ENCODE measurements around the gene RHBDL3.

Gene RHBDL3

GRCh38 chr17:32267690-32268205, 2.1 kb downstream of the RHBDL3 start:
- no peak overlapping the region for H3K9ac ChIP-seq (ENCODE audit: low read depth, low read length)
- H3K27me3 ChIP-seq (ENCODE audit: control insufficient read depth, insufficient read depth, low read length): peaks cover 31% of the 10 kb centered on the region
- no peaks in the 10 kb centered on the region for H3K9me3 ChIP-seq (ENCODE audit: control insufficient read depth, insufficient read depth, low read length)
- H3K4me1 ChIP-seq (ENCODE audit: control insufficient read depth, insufficient read depth, low read length): peaks cover 31% of the 10 kb centered on the region
- peak overlapping the region; percentile 63 for H3K4me3 ChIP-seq (ENCODE audit: low read depth, low read length)
- no peaks in the 10 kb centered on the region for H3K36me3 ChIP-seq (ENCODE audit: control insufficient read depth, insufficient read depth, low read length)

- Histone ChIP-seq H3K27me3 (ENCODE audit: control insufficient read depth, insufficient read depth, low read length) (peaks cover 28% of the 10 kb centered on the region), H3K4me1 (ENCODE audit: control insufficient read depth, insufficient read depth, low read length) (peaks cover 29% of the 10 kb centered on the region), H3K9ac (ENCODE audit: low read depth, low read length) (no peak overlapping the region), H3K4me3 (ENCODE audit: low read depth, low read length) (no peak overlapping the region), H3K9me3 (ENCODE audit: control insufficient read depth, insufficient read depth, low read length) (no peaks in the 10 kb centered on the region), H3K36me3 (ENCODE audit: control insufficient read depth, insufficient read depth, low read length) (no peaks in the 10 kb centered on the region)
Observed at GRCh38 chr17:32268734-32269288, 3.2 kb downstream of the RHBDL3 start.

- H3K9ac ChIP-seq (ENCODE audit: low read depth, low read length): no peak overlapping the region
- peaks cover 27% of the 10 kb centered on the region for H3K4me1 ChIP-seq (ENCODE audit: control insufficient read depth, insufficient read depth, low read length)
- no peaks in the 10 kb centered on the region for H3K9me3 ChIP-seq (ENCODE audit: control insufficient read depth, insufficient read depth, low read length)
- no peak overlapping the region for H3K4me3 ChIP-seq (ENCODE audit: low read depth, low read length)
- H3K36me3 ChIP-seq (ENCODE audit: control insufficient read depth, insufficient read depth, low read length): no peaks in the 10 kb centered on the region
- peaks cover 23% of the 10 kb centered on the region for H3K27me3 ChIP-seq (ENCODE audit: control insufficient read depth, insufficient read depth, low read length)
Observed at GRCh38 chr17:32269377-32269776, 3.7 kb downstream of the RHBDL3 start.

DNA sequence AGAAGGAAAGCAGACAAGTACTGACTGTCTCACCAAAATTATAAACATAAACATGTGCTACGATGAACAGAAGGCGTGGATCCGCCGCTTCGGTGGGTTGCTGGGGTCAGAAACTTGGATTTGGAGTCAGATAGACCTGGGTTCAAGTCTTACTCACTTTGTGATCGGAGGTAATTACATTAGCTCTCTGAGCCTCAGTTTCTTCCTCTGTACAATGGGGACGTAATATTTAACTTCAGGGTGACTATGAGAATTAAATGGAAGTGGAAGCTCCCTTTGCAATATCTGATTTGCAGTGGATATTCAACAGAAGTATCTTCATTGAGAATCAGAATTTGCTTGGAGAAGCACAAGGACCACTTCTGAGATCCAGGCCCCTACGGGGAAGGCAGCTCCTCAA, 6.2 kb downstream of the RHBDL3 start:
- Histone ChIP-seq H3K9me3 (ENCODE audit: control insufficient read depth, insufficient read depth, low read length) (no peaks in the 10 kb centered on the region), H3K4me1 (ENCODE audit: control insufficient read depth, insufficient read depth, low read length) (peaks cover 36% of the 10 kb centered on the region), H3K36me3 (ENCODE audit: control insufficient read depth, insufficient read depth, low read length) (no peaks in the 10 kb centered on the region), H3K27me3 (ENCODE audit: control insufficient read depth, insufficient read depth, low read length) (peaks cover 14% of the 10 kb centered on the region), H3K9ac (ENCODE audit: low read depth, low read length) (no peak overlapping the region), H3K4me3 (ENCODE audit: low read depth, low read length) (no peak overlapping the region)

DNA sequence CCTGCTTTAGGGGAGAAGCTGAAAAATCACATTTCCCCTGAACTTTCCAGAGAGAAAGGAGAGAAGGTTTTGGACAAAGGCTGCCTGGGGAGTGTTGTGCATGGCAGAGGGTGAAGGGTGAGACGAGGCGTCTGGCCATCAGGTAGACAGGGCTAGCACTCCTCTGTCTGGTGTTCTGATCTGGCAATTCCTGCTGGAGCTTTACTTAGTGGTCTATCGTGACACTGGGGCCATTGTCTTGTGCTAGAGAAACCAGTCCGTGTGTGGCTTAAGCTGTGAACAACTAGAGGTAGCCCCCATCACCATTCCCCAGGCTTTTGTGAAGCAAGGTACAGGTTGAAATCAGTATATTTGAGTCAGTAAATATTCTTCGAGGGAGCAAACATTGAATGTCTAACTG, 8.5 kb downstream of the RHBDL3 start:
- Histone ChIP-seq H3K4me3 (ENCODE audit: low read depth, low read length) (no peak overlapping the region), H3K9ac (ENCODE audit: low read depth, low read length) (no peak overlapping the region), H3K9me3 (ENCODE audit: control insufficient read depth, insufficient read depth, low read length) (no peaks in the 10 kb centered on the region), H3K36me3 (ENCODE audit: control insufficient read depth, insufficient read depth, low read length) (no peaks in the 10 kb centered on the region), H3K4me1 (ENCODE audit: control insufficient read depth, insufficient read depth, low read length) (peaks cover 31% of the 10 kb centered on the region), H3K27me3 (ENCODE audit: control insufficient read depth, insufficient read depth, low read length) (no peaks in the 10 kb centered on the region)

DNA sequence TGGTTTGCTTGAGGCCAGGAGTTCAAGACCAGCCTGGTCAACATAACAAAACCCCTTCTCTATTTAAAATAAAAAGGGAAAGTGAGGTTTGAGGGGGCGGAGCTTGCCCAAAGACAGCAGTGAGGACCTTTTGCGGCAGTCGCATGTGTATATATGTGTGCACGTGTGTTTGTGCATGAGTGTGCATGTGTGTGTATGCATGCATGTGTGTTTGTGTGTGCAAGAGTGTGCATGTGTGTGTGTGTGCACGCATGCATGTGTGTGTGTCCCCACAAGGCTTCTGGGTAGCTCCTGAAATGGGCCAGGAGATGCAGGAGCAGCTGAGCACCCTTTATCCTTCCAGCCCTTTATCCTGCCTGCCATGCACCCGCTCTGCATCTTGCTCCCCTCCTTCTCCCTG, 9.0 kb downstream of the RHBDL3 start:
- Histone ChIP-seq H3K9ac (ENCODE audit: low read depth, low read length) (no peak overlapping the region), H3K4me1 (ENCODE audit: control insufficient read depth, insufficient read depth, low read length) (peaks cover 33% of the 10 kb centered on the region), H3K4me3 (ENCODE audit: low read depth, low read length) (no peak overlapping the region), H3K9me3 (ENCODE audit: control insufficient read depth, insufficient read depth, low read length) (no peaks in the 10 kb centered on the region), H3K36me3 (ENCODE audit: control insufficient read depth, insufficient read depth, low read length) (no peaks in the 10 kb centered on the region), H3K27me3 (ENCODE audit: control insufficient read depth, insufficient read depth, low read length) (no peaks in the 10 kb centered on the region)

DNA sequence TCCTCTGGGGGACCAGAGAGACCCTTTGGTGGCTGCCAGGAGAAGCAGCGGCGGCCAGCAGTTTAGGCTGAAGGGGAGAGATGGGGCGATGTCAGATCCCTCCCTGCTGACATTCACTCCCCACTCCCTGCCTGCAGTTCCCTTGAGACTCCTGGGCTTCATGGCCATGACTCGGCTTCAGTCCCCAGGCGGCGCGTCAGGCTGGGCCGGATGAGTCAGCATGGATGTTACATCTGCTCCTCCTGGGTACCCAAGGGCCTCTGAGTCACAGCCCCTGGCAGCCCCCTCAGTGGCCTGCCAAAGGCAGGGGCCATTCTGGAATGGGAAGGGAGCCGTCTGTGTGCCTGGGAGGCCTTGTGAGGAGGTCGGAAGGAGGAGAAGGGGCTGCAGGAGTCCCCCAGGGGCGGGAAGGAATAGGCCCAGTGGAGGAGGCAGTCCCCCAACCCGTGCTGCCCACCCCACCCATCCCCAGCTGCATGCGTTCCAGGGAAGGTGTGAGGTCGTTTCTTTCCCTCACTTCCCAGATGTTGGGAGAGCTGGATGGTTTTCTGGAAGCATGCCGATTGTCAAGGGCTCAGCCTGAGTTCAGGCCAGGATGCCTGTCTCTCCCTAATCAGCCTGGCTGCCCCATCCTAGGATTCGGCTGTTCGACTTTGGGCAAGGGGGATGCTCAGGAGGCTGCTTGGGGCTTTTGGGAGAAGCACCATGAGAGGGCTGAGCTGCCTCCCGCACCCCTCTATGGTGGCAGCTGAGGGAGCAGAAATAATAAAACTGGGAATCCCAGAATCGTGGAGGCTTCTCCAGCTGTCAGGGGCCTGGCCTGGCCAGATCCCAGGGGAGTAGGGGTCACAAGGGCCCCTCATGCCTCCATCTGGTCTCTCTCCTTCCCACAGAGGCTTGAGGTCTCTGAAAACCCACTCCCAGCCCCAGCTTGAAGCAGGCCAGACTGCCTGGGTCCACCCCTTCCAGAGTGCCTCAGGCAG, 9.7 kb downstream of the RHBDL3 start:
- H3K9me3 ChIP-seq (ENCODE audit: control insufficient read depth, insufficient read depth, low read length): no peaks in the 10 kb centered on the region
- no peaks in the 10 kb centered on the region for H3K27me3 ChIP-seq (ENCODE audit: control insufficient read depth, insufficient read depth, low read length)
- H3K4me3 ChIP-seq (ENCODE audit: low read depth, low read length): no peak overlapping the region
- no peak overlapping the region for H3K9ac ChIP-seq (ENCODE audit: low read depth, low read length)
- H3K4me1 ChIP-seq (ENCODE audit: control insufficient read depth, insufficient read depth, low read length): peaks cover 38% of the 10 kb centered on the region
- no peaks in the 10 kb centered on the region for H3K36me3 ChIP-seq (ENCODE audit: control insufficient read depth, insufficient read depth, low read length)

DNA sequence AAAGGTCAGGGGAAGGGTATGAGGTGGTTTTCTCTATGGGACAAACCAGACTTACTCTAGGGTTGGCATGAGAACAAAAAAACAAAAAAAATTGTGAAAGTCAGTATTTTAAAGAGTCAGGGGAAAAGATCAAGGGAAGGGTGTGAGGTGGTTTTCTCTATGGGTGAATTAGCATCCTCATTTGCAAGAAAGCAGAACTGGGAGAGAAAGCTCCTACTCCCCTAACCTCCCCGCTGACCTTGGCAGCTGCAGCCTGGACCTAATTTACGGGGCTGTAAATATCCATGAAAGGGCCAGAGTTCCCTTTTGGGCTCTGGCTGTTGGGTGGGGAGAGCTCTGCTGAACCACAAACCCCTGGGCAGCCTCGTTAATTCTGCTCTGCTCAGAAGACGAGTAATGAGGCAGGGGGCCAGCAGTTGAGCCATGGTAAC, 10.6 kb downstream of the RHBDL3 start:
- Histone ChIP-seq H3K9ac (ENCODE audit: low read depth, low read length) (no peak overlapping the region), H3K36me3 (ENCODE audit: control insufficient read depth, insufficient read depth, low read length) (no peaks in the 10 kb centered on the region), H3K4me3 (ENCODE audit: low read depth, low read length) (no peak overlapping the region), H3K9me3 (ENCODE audit: control insufficient read depth, insufficient read depth, low read length) (no peaks in the 10 kb centered on the region), H3K27me3 (ENCODE audit: control insufficient read depth, insufficient read depth, low read length) (no peaks in the 10 kb centered on the region), H3K4me1 (ENCODE audit: control insufficient read depth, insufficient read depth, low read length) (peaks cover 42% of the 10 kb centered on the region)

DNA sequence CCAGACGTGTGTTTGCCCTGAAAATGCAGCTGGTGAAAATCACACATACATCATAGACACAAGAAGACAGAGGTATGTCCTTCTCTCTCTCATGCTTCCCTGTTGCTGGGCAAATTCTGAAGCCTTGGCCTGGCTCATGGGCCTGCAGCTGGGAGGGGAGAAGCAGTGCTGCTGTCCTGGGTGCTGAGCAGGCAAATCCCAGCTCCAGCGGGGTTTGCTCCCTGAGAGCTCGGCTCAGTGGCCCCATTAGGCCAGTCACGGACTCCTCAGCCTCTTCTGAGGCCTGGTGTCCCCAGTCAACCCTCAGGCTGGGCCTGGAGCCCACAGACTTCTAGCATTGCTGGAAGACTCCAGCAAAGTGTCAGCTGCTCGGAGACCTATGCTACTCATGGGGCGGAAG, 11.7 kb downstream of the RHBDL3 start:
- Histone ChIP-seq H3K4me1 (ENCODE audit: control insufficient read depth, insufficient read depth, low read length) (peaks cover 42% of the 10 kb centered on the region), H3K36me3 (ENCODE audit: control insufficient read depth, insufficient read depth, low read length) (no peaks in the 10 kb centered on the region), H3K9ac (ENCODE audit: low read depth, low read length) (no peak overlapping the region), H3K27me3 (ENCODE audit: control insufficient read depth, insufficient read depth, low read length) (no peaks in the 10 kb centered on the region), H3K4me3 (ENCODE audit: low read depth, low read length) (no peak overlapping the region), H3K9me3 (ENCODE audit: control insufficient read depth, insufficient read depth, low read length) (no peaks in the 10 kb centered on the region)

GRCh38 chr17:32278815-32279214, 13.2 kb downstream of the RHBDL3 start:
- H3K9ac ChIP-seq (ENCODE audit: low read depth, low read length): no peak overlapping the region
- no peak overlapping the region for H3K4me3 ChIP-seq (ENCODE audit: low read depth, low read length)
- peaks cover 42% of the 10 kb centered on the region for H3K4me1 ChIP-seq (ENCODE audit: control insufficient read depth, insufficient read depth, low read length)
- H3K9me3 ChIP-seq (ENCODE audit: control insufficient read depth, insufficient read depth, low read length): no peaks in the 10 kb centered on the region
- H3K27me3 ChIP-seq (ENCODE audit: control insufficient read depth, insufficient read depth, low read length): no peaks in the 10 kb centered on the region
- no peaks in the 10 kb centered on the region for H3K36me3 ChIP-seq (ENCODE audit: control insufficient read depth, insufficient read depth, low read length)

- peaks cover 34% of the 10 kb centered on the region for H3K4me1 ChIP-seq (ENCODE audit: control insufficient read depth, insufficient read depth, low read length)
- peak overlapping the region; percentile 26 for H3K9ac ChIP-seq (ENCODE audit: low read depth, low read length)
Observed at GRCh38 chr17:32279891-32280716, 14.5 kb downstream of the RHBDL3 start.

More at GRCh38 chr17:32279891-32280716, 14.5 kb downstream of the RHBDL3 start:
- Histone ChIP-seq H3K36me3 (ENCODE audit: control insufficient read depth, insufficient read depth, low read length) (no peaks in the 10 kb centered on the region), H3K27me3 (ENCODE audit: control insufficient read depth, insufficient read depth, low read length) (no peaks in the 10 kb centered on the region), H3K9me3 (ENCODE audit: control insufficient read depth, insufficient read depth, low read length) (no peaks in the 10 kb centered on the region), H3K4me3 (ENCODE audit: low read depth, low read length) (peak overlapping the region; percentile 4)
